H1 (cell line): ENCODE measurements around the gene SLC25A21. TPM values are rescaled to one million over a fixed set of nuclear protein-coding genes. Genes with fewer than 3 reads are reported as not detected.
A peak's percentile ranks its signal among the peaks of the same experiment; 100 is the strongest.

Source experiments
- CTCF ChIA-PET: fragments of 300-600 bp; sonication (Branson Sonifier 250); formaldehyde crosslinking; loops from one replicate; lab custom pipeline; 2021; ENCODE audit not compliant: partially characterized antibody; lab: Charles Lee
- POLR2A ChIA-PET: fragments of 300-600 bp; sonication (Branson Sonifier 250); formaldehyde crosslinking; loops from one replicate; lab custom pipeline; 2021; ENCODE audit warnings: inconsistent platforms; ENCODE audit not compliant: partially characterized antibody; lab: Charles Lee
- DNase-seq, 2 experiments: peaks; one replicate each; pipeline versions ENCODE4 v3.0.0 to v3.0.0-alpha.2; 2010 to 2022; ENCODE audit warnings: low spot score in 2 of 2, low read depth in 1 of 2, mixed read lengths in 1 of 2
- FAIRE-seq: peaks from 2 replicates; lab custom pipeline; 2011; peaks lifted over from hg19 to GRCh38; lab: Jason Lieb, UNC
- H2AFZ ChIP-seq: 2 replicates; pipeline ENCODE4 v1.8.1; 2012; ENCODE audit warnings: low read length, inconsistent platforms
- H2AK5ac ChIP-seq: 2 replicates; pipeline ENCODE4 v1.6.1; 2013; ENCODE audit warnings: low read depth, low read length
- H2BK120ac ChIP-seq: replicated peaks from 2 replicates; pipeline ENCODE3; 2013; ENCODE audit warnings: low read depth, low read length, inconsistent platforms
- H2BK12ac ChIP-seq: 2 replicates; pipeline ENCODE4 v1.6.1; 2013; ENCODE audit warnings: low read depth, low read length
- H2BK15ac ChIP-seq: 2 replicates; pipeline ENCODE4 v1.6.1; 2013; ENCODE audit warnings: low read length
- H2BK20ac ChIP-seq: 2 replicates; pipeline ENCODE4 v1.6.1; 2013; ENCODE audit warnings: low read length
- H2BK5ac ChIP-seq: 2 replicates; pipeline ENCODE4 v1.6.1; 2013; ENCODE audit warnings: low read depth, low read length
- H3K14ac ChIP-seq: 2 replicates; pipeline ENCODE4 v1.6.1; 2013; ENCODE audit warnings: inconsistent platforms; ENCODE audit not compliant: insufficient read length
- H3K18ac ChIP-seq: 2 replicates; pipeline ENCODE4 v1.6.1; 2013; ENCODE audit warnings: low read length; ENCODE audit errors: extremely low read depth
- H3K23ac ChIP-seq: 2 replicates; pipeline ENCODE4 v1.6.1; 2013; ENCODE audit warnings: inconsistent platforms; ENCODE audit not compliant: insufficient read length
- H3K23me2 ChIP-seq: 2 replicates; pipeline ENCODE4 v1.6.1; 2013; ENCODE audit warnings: low read depth, low read length
- H3K27ac ChIP-seq: 2 replicates; pipeline ENCODE4 v1.6.1; 2011; ENCODE audit warnings: low read depth, low read length, inconsistent platforms
- H3K27me3 ChIP-seq, 4 experiments: replicated peaks in 1 of 4; 1 replicate in 1 of 4; 2 replicates in 3 of 4; pipeline versions ENCODE4 v1.6.1 to v1.8.1; 2011 to 2013; ENCODE audit warnings: low read length in 3 of 4, mild to moderate bottlenecking in 3 of 4, inconsistent platforms in 2 of 4, mixed read lengths in 2 of 4, moderate library complexity in 1 of 4; ENCODE audit not compliant: control insufficient read depth in 3 of 4, insufficient read depth in 3 of 4; ENCODE audit errors: extremely low read depth in 1 of 4
- H3K36me3 ChIP-seq, 4 experiments: 2 replicates each; pipeline versions ENCODE4 v1.6.1 to v1.8.1; 2011 to 2013; ENCODE audit warnings: mild to moderate bottlenecking in 4 of 4, low read length in 3 of 4, moderate library complexity in 2 of 4, control low read depth in 1 of 4, inconsistent platforms in 1 of 4; ENCODE audit not compliant: insufficient read depth in 4 of 4, control insufficient read depth in 2 of 4
- H3K4ac ChIP-seq: replicated peaks from 2 replicates; pipeline ENCODE3; 2013; ENCODE audit warnings: low read length, low read depth, mixed read lengths, inconsistent platforms; ENCODE audit not compliant: insufficient read length
- H3K4me1 ChIP-seq, 4 experiments: replicated peaks in 1 of 4; 1 replicate in 1 of 4; 2 replicates in 3 of 4; pipeline versions ENCODE4 v1.6.1 to v1.8.1; 2011 to 2013; ENCODE audit warnings: low read length in 3 of 4, inconsistent platforms in 2 of 4, mixed read lengths in 1 of 4; ENCODE audit not compliant: insufficient read depth in 4 of 4, control insufficient read depth in 3 of 4
- H3K4me2 ChIP-seq, 2 experiments: 2 replicates each; pipeline versions ENCODE4 v1.6.1 to v1.8.1; 2011 to 2013; ENCODE audit warnings: low read depth in 2 of 2, low read length in 2 of 2, control low read depth in 1 of 2, inconsistent platforms in 1 of 2, mild to moderate bottlenecking in 1 of 2; ENCODE audit not compliant: insufficient read depth in 1 of 2
- H3K4me3 ChIP-seq, 4 experiments: fragments of 200-600, 300-600 bp in 1 of 4; sonication (generic), shearing (Covaris generic), sonication (Bioruptor Twin) in 1 of 4; 2 replicates each; pipeline versions ENCODE4 v1.5.1 to v1.8.1; 2011 to 2016; ENCODE audit warnings: low read length in 4 of 4, low read depth in 3 of 4, control low read depth in 2 of 4, inconsistent platforms in 2 of 4, mild to moderate bottlenecking in 2 of 4, mixed read lengths in 1 of 4, moderate library complexity in 1 of 4; ENCODE audit not compliant: insufficient read depth in 2 of 4; ENCODE audit errors: extremely low read depth in 1 of 4
- H3K56ac ChIP-seq: replicated peaks from 2 replicates; pipeline ENCODE3; 2013; ENCODE audit warnings: low read depth, mild to moderate bottlenecking, mixed read lengths, low read length, inconsistent platforms; ENCODE audit not compliant: insufficient read length
- H3K79me1 ChIP-seq: 2 replicates; pipeline ENCODE4 v1.6.1; 2013; ENCODE audit warnings: low read depth, low read length, control low read depth
- H3K79me2 ChIP-seq, 2 experiments: 2 replicates each; pipeline versions ENCODE4 v1.6.1 to v1.8.1; 2012 to 2013; ENCODE audit warnings: low read length in 2 of 2, mild to moderate bottlenecking in 2 of 2, inconsistent platforms in 1 of 2; ENCODE audit not compliant: insufficient read depth in 2 of 2, control insufficient read depth in 1 of 2
- H3K9ac ChIP-seq, 4 experiments: replicated peaks in 1 of 4; 1 replicate in 1 of 4; 2 replicates in 3 of 4; pipeline versions ENCODE4 v1.6.1 to v1.8.1; 2011 to 2013; ENCODE audit warnings: low read depth in 3 of 4, low read length in 3 of 4, control low read depth in 2 of 4, mild to moderate bottlenecking in 2 of 4, moderate library complexity in 2 of 4, inconsistent platforms in 1 of 4; ENCODE audit errors: extremely low read depth in 1 of 4
- H3K9me3 ChIP-seq, 2 experiments: 2 replicates each; pipeline versions ENCODE4 v1.6.1 to v1.8.1; 2012 to 2013; ENCODE audit warnings: mild to moderate bottlenecking in 2 of 2, moderate library complexity in 2 of 2, control low read depth in 1 of 2, inconsistent platforms in 1 of 2, low read depth in 1 of 2, low read length in 1 of 2, mixed read lengths in 1 of 2; ENCODE audit not compliant: insufficient read depth in 2 of 2
- H4K20me1 ChIP-seq, 2 experiments: replicated peaks in 1 of 2; 2 replicates each; pipeline versions ENCODE3 to v1.8.1; 2011 to 2013; ENCODE audit warnings: inconsistent platforms in 2 of 2, low read length in 2 of 2, mild to moderate bottlenecking in 1 of 2; ENCODE audit not compliant: insufficient read depth in 2 of 2, control insufficient read depth in 1 of 2
- H4K5ac ChIP-seq: 2 replicates; pipeline ENCODE4 v1.6.1; 2013; ENCODE audit warnings: low read length, low read depth, mixed read lengths, inconsistent platforms; ENCODE audit not compliant: insufficient read length
- H4K8ac ChIP-seq: 2 replicates; pipeline ENCODE4 v1.8.0; 2013; ENCODE audit warnings: mild to moderate bottlenecking, moderate library complexity, low read length, inconsistent platforms; ENCODE audit not compliant: insufficient read depth; ENCODE audit errors: extremely low read depth
- H4K91ac ChIP-seq: replicated peaks from 2 replicates; pipeline ENCODE3; 2013; ENCODE audit warnings: low read length, mixed read lengths, inconsistent platforms; ENCODE audit not compliant: insufficient read length
- CHD2 ChIP-seq: IDR thresholded peaks from 2 replicates; pipeline ENCODE4 v1.6.1; 2012; ENCODE audit warnings: low read length, improper control_type of control experiment
- CREB1 ChIP-seq: IDR thresholded peaks from 2 replicates; pipeline ENCODE4 v1.6.1; 2012; ENCODE audit warnings: inconsistent platforms
- E2F6 ChIP-seq: IDR thresholded peaks from 2 replicates; pipeline ENCODE4 v1.6.1; 2012; ENCODE audit warnings: inconsistent platforms
- GTF2F1 ChIP-seq: IDR thresholded peaks from 2 replicates; pipeline ENCODE4 v1.6.1; 2012; ENCODE audit warnings: low read depth, low read length, improper control_type of control experiment, borderline replicate concordance
- KDM4A ChIP-seq: IDR thresholded peaks from one replicate; pipeline ENCODE4 v1.7.1; 2012; ENCODE audit warnings: low read depth, mild to moderate bottlenecking, moderate library complexity, low read length, inconsistent platforms; ENCODE audit not compliant: severe bottlenecking
- KDM5A ChIP-seq: fragments of 200-600 bp; IDR thresholded peaks from 2 replicates; pipeline ENCODE4 v1.7.1; 2012; ENCODE audit warnings: mild to moderate bottlenecking, low read length, inconsistent platforms, mixed read lengths
- NANOG ChIP-seq: IDR thresholded peaks from 2 replicates; pipeline ENCODE4 v1.6.1; 2011; ENCODE audit warnings: low read length, low read depth, mild to moderate bottlenecking, inconsistent platforms; ENCODE audit not compliant: insufficient read depth, poor library complexity, severe bottlenecking
- RFX5 ChIP-seq: IDR thresholded peaks from 2 replicates; pipeline ENCODE4 v1.6.1; 2011; ENCODE audit warnings: low read depth, low read length, improper control_type of control experiment, borderline replicate concordance
- WGBS, 2 experiments: shearing (Covaris generic) in 1 of 2; methylation state at CpG; one replicate each; pipeline versions ENCODE4 v1.1.6 to v1.1.7; 2013 to 2015; ENCODE audit warnings: low lambda C conversion rate in 2 of 2, mixed read lengths in 2 of 2, inconsistent platforms in 1 of 2, low coverage in 1 of 2, missing lambda C conversion rate in 1 of 2; ENCODE audit not compliant: insufficient replicate concordance in 2 of 2, insufficient coverage in 1 of 2, insufficient read length in 1 of 2; ENCODE audit errors: extremely low coverage in 1 of 2, missing lambda C conversion rate in 1 of 2; 5-methylcytosine and 5-hydroxymethylcytosine counted together
- long read RNA-seq, 2 experiments: library from RNA in 1 of 2; library from capped mRNA in 1 of 2; stranded (forward); transcript quantifications; one replicate each; pipeline ENCODE4 v2.0.0, GENCODE V29; 2021; ENCODE audit warnings: inconsistent platforms in 1 of 2
- polyA minus RNA-seq, 3 experiments: library from RNA; depleted of rRNA, polyadenylated mRNA; stranded (reverse); fragments of >200 nt; gene quantifications; 1 replicate in 2 of 3; 2 replicates in 1 of 3; pipeline ENCODE4 v1.2.3, GENCODE V29; 2011
- polyA plus RNA-seq, 7 experiments: library from polyadenylated mRNA; depleted of rRNA in 3 of 7; stranded (reverse) in 5 of 7; unstranded in 2 of 7; fragments of >200 nt in 5 of 7; fragments of 200-250 nt in 2 of 7; gene quantifications; 1 replicate in 5 of 7; 2 replicates in 1 of 7; 4 replicates in 1 of 7; pipeline versions ENCODE4 v1.2.1 to v1.2.3, GENCODE V29; 2011 to 2013; ENCODE audit warnings: missing spikeins in 2 of 7, mixed read lengths in 2 of 7
- total RNA-seq: library from RNA; stranded (reverse); fragmentation: NEBNext Ultra II Directional; extraction: Animal tissue kit (Norgen Biotek cat#: 25700); gene quantifications from 2 replicates; pipeline ENCODE4 v1.2.1, GENCODE V29; 2021

The SLC25A21 gene
- total RNA-seq (6.9 and 8.7 TPM in 2 replicates), polyA plus RNA-seq (2011; rRNA removed) (1.9 and 15.7 TPM in 2 replicates), polyA minus RNA-seq (2011; rRNA and poly(A)+ RNA removed) (6.5 and 6.6 TPM in 2 replicates)
- 4.0 TPM for polyA plus RNA-seq (2011; cell fraction: cytosol; rRNA removed)
- polyA plus RNA-seq (2011; cell fraction: nucleus; rRNA removed) = 5.0 TPM
- polyA plus RNA-seq (2012, experiment 1 of 2) = 7.2 to 10.4 TPM (median 8.7 TPM) in 4 replicates
- 1.1 TPM for polyA plus RNA-seq (2012, experiment 2 of 2)
- 3.3 TPM for polyA plus RNA-seq (2013, experiment 1 of 2)
- 3.1 TPM for polyA plus RNA-seq (2013, experiment 2 of 2)
- polyA minus RNA-seq (2011; cell fraction: cytosol; rRNA and poly(A)+ RNA removed) = 2.9 TPM
- 15.9 TPM for polyA minus RNA-seq (2011; cell fraction: nucleus; rRNA and poly(A)+ RNA removed)
- long read RNA-seq, experiment 1, partial matches to known transcripts = 4 of 5 reads
- long read RNA-seq, experiment 1, other reads (novel, unspliced or antisense) = 1 of 5 reads
- long read RNA-seq, experiment 2, partial matches to known transcripts = 2 of 3 reads
- long read RNA-seq, experiment 2, other reads (novel, unspliced or antisense) = 1 of 3 reads

DNA sequence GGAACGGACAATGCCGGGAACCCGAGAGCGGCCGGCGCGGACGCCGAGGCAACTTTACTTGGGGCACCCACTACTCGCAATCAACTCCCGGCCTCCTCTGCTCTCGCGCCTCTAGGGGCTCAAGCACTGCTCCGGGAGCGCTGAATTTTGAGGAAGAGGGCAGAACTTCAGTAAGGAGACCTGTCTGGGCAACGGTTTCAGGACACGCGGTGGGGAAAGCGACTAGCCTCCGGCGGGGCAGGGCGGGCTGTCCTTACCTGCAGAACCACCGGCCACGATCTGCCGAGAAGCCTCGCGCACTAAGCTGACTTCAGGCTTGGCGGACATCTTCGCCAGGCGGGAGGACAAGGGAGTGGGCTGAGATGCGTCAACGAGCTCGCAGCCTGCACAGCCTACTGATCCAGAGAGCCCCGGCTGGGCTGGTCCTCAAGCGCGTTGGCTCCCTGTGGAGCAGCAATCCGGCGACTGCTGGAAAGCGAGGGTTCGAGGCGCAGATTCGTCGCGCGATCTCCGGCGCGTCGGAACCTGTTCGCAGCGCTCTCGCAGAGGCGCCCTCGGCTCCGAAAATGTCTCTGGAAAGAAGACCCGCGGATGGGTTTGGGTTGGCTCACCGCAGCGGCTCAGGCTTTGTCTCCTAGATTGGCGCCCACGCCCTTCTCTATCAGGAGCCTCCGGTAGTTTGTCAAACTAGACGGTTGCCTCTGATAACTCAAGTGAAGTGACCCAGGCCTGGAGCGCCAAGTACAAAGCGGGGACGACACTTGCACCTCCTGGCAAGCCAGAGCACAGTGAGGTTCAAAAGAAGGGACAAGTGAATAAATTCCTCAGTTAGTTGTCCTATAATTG, at the start of gene SLC25A21:
Gene SLC25A21 (minus strand): TSS at position 583 of the 846 bp plus-strand sequence.
- H3K27ac ChIP-seq = peak within 1 kb of the TSS; percentile 88
- no peak within 1 kb of the TSS; the same call in 1 of the 2 replicates for H2BK15ac ChIP-seq
- H3K79me1 ChIP-seq = no peaks in the 10 kb centered on the region
- no peaks in the 10 kb centered on the region for H4K20me1 ChIP-seq
- peak within 1 kb of the TSS; percentile 95 for H3K18ac ChIP-seq
- 1% methylated on average over 66 of the region's 66 CpGs; no CpG with 5 or more reads in 1 of the 2 experiments for WGBS, 2 experiments
- H3K36me3 ChIP-seq = no peaks in the 10 kb centered on the region
- H3K23me2 ChIP-seq = peaks cover 3% of the 10 kb centered on the region
- ChIA-PET POLR2A (interaction anchor here (0.8 to 1.8 kb wide), 12 partner anchors 8 to 526 kb away, joined by 3 to 15 read pairs (median 4); partner anchors contain the start of gene MIPOL1), CTCF (interaction anchor here (1.2 to 1.6 kb wide), 3 partner anchors 23 to 231 kb away, joined by 3 to 5 read pairs (median 3); no protein-coding TSS in a partner anchor)
- FAIRE-seq (no peak), DNase-seq (peak; percentile 61 to 86)
- peak within 1 kb of the TSS; percentile 79 to 90 for H3K4me2 ChIP-seq
- peak within 1 kb of the TSS; percentile 79 to 89 (median 84) for H3K4me3 ChIP-seq
- H2AK5ac ChIP-seq = no peak within 1 kb of the TSS
- H3K4me1 ChIP-seq = peaks cover 4 to 18% (median 13%) of the 10 kb centered on the region in 4 experiments; a peak in 5 of 7 replicates
- peak within 1 kb of the TSS; percentile 82 for H2BK12ac ChIP-seq
- H2BK5ac ChIP-seq = peak within 1 kb of the TSS; percentile 96
- H4K8ac ChIP-seq = peak within 1 kb of the TSS; percentile 98
- peak within 1 kb of the TSS; percentile 76 for H3K4ac ChIP-seq
- peak within 1 kb of the TSS; percentile 85 to 96 (median 92) for H3K9ac ChIP-seq
- peak within 1 kb of the TSS; percentile 56; the same call in 1 of the 2 replicates for H2BK20ac ChIP-seq
- H3K79me2 ChIP-seq = no peaks in the 10 kb centered on the region; a peak in 1 of 4 replicates
- no peak within 1 kb of the TSS for H3K23ac ChIP-seq
- peak within 1 kb of the TSS; percentile 93 for H4K5ac ChIP-seq
- H3K14ac ChIP-seq = no peak within 1 kb of the TSS
- H3K27me3 ChIP-seq = no peaks in the 10 kb centered on the region
- H2AFZ ChIP-seq = peak within 1 kb of the TSS; percentile 96
- H4K91ac ChIP-seq = peak within 1 kb of the TSS; percentile 96
- H3K9me3 ChIP-seq = no peaks in the 10 kb centered on the region
- H2BK120ac ChIP-seq = peak within 1 kb of the TSS; percentile 50
- peak within 1 kb of the TSS; percentile 94 for H3K56ac ChIP-seq
- TF ChIP-seq KDM5A (no peak), E2F6 (peak; percentile 86), CHD2 (peak; percentile 75), GTF2F1 (no peak; the same call in 1 of the 2 replicates), NANOG (peak; percentile 73), KDM4A (peak; percentile 78), RFX5 (no peak), CREB1 (peak; percentile 78)
